ENCODE data around the gene L3MBTL1.

- TF ChIP-seq EZH2 (IDR thresholded peaks at IDR 0.05; ENCODE audit: low read length) (no peak), CTCF (optimal IDR thresholded peaks at IDR 0.05 in 1 of 3, IDR thresholded peaks at IDR 0.05 in 1 of 3, conservative IDR thresholded peaks at IDR 0.05 in 1 of 3; ENCODE audit: extremely low read depth in 1 of 3, insufficient read depth in 2 of 3, low read length in 3 of 3) (no peak)
These were observed 38.5 kb downstream of the L3MBTL1 start for GRCh38 chr20:43545837-43546578.

Data from keratinocyte (primary cell).